B cell (primary cell): ENCODE data around the gene SPHK2. TPM values are rescaled to one million over a fixed set of nuclear protein-coding genes. Genes with fewer than 3 reads are reported as not detected.

Source experiments
- ATAC-seq: fragments of 200-7000 bp; cut with Tn5 transposase; one replicate; pipeline ENCODE4 v1.10.0; 2021; ENCODE audit warnings: low read depth, mild to moderate bottlenecking, moderate number of reproducible peaks, moderate library complexity
- CTCF ChIA-PET: fragments of 350-600 bp; sonication (Branson Sonifier 250); formaldehyde crosslinking; loops from one replicate; lab custom pipeline; 2021; ENCODE audit warnings: antibody characterized with exemption, inconsistent platforms; lab: Charles Lee
- POLR2A ChIA-PET: fragments of 350-600 bp; sonication (Branson Sonifier 250); formaldehyde crosslinking; loops from one replicate; lab custom pipeline; 2021; ENCODE audit warnings: antibody characterized with exemption; lab: Charles Lee
- DNase-seq: peaks from one replicate; pipeline ENCODE4 v3.0.0; 2013
- H2AFZ ChIP-seq: 2 replicates; pipeline ENCODE4 v1.6.1; 2012; ENCODE audit warnings: mild to moderate bottlenecking, low read depth, low read length; ENCODE audit not compliant: insufficient read depth, poor library complexity, severe bottlenecking
- H3K27ac ChIP-seq, 2 donors: 1 replicate in 1 of 2; 2 replicates in 1 of 2; pipeline ENCODE4 v1.5.1; 2012 to 2013; ENCODE audit warnings: low read length in 2 of 2, mild to moderate bottlenecking in 2 of 2, moderate library complexity in 1 of 2
- H3K27me3 ChIP-seq, 4 experiments: fragments of 200-600 bp in 1 of 4; sonication (generic) in 1 of 4; replicated peaks in 1 of 4; 1 replicate in 2 of 4; 2 replicates in 2 of 4; pipeline versions ENCODE4 v1.6.1 to v1.7.0; 2013 to 2016; ENCODE audit warnings: low read length in 3 of 4, mild to moderate bottlenecking in 2 of 4, mixed read lengths in 1 of 4, moderate library complexity in 1 of 4; ENCODE audit not compliant: insufficient read depth in 4 of 4, control insufficient read depth in 3 of 4; ENCODE audit errors: control extremely low read depth in 1 of 4
- H3K36me3 ChIP-seq, 2 experiments: replicated peaks in 1 of 2; 1 replicate in 1 of 2; 2 replicates in 1 of 2; pipeline versions ENCODE4 v1.6.1 to v1.7.1; 2013; ENCODE audit warnings: low read length in 1 of 2; ENCODE audit not compliant: insufficient read depth in 2 of 2, control insufficient read depth in 1 of 2; ENCODE audit errors: control extremely low read depth in 1 of 2, extremely low read depth in 1 of 2
- H3K4me1 ChIP-seq, 2 donors: fragments of 200-600 bp in 1 of 2; sonication (generic) in 1 of 2; 1 replicate in 1 of 2; 2 replicates in 1 of 2; pipeline versions ENCODE4 v1.5.1 to v1.6.1; 2013 to 2017; ENCODE audit warnings: low read length in 2 of 2; ENCODE audit not compliant: control insufficient read depth in 2 of 2, insufficient read depth in 2 of 2
- H3K4me2 ChIP-seq: replicated peaks from 2 replicates; pipeline ENCODE3; 2012; ENCODE audit warnings: mild to moderate bottlenecking, low read depth, low read length; ENCODE audit not compliant: poor library complexity, severe bottlenecking
- H3K4me3 ChIP-seq, 5 experiments: fragments of 200-600 bp in 1 of 5; sonication (generic) in 1 of 5; 1 replicate in 3 of 5; 2 replicates in 2 of 5; pipeline versions ENCODE4 v1.5.1 to v1.7.0; 2011 to 2016; ENCODE audit warnings: low read length in 4 of 5, mild to moderate bottlenecking in 4 of 5, low read depth in 2 of 5, control low read depth in 1 of 5, moderate library complexity in 1 of 5; ENCODE audit not compliant: insufficient read depth in 1 of 5; ENCODE audit errors: control extremely low read depth in 1 of 5, extremely low read depth in 1 of 5
- H3K79me2 ChIP-seq: fragments of 200-600 bp; sonication (generic); one replicate; pipeline ENCODE4 v1.6.0; 2016; ENCODE audit warnings: low read length; ENCODE audit not compliant: control insufficient read depth, insufficient read depth
- H3K9ac ChIP-seq: fragments of 200-600 bp; sonication (generic); 2 replicates; pipeline ENCODE4 v1.6.1; 2017; ENCODE audit warnings: mild to moderate bottlenecking, low read length, moderate library complexity
- H3K9me3 ChIP-seq, 3 donors: one replicate each; pipeline versions ENCODE4 v1.6.1 to v1.7.1; 2013; ENCODE audit warnings: low read length in 2 of 3; ENCODE audit not compliant: control insufficient read depth in 2 of 3, insufficient read depth in 1 of 3; ENCODE audit errors: control extremely low read depth in 1 of 3
- H4K20me1 ChIP-seq: 2 replicates; pipeline ENCODE4 v1.6.0; 2012; ENCODE audit warnings: mild to moderate bottlenecking, low read length; ENCODE audit not compliant: insufficient read depth, control insufficient read depth, poor library complexity, severe bottlenecking
- H3K27ac Mint-ChIP-seq: one replicate; pipeline ENCODE4 v1.8.0; 2021; ENCODE audit warnings: mixed read lengths
- H3K27me3 Mint-ChIP-seq: one replicate; pipeline ENCODE4 v1.8.0; 2021; ENCODE audit warnings: mixed read lengths
- H3K4me1 Mint-ChIP-seq: one replicate; pipeline ENCODE4 v1.8.0; 2021; ENCODE audit warnings: mixed read lengths
- H3K4me3 Mint-ChIP-seq: one replicate; pipeline ENCODE4 v1.8.0; 2021; ENCODE audit warnings: mixed read lengths
- H3K9me3 Mint-ChIP-seq: one replicate; pipeline ENCODE4 v1.8.0; 2022; ENCODE audit warnings: mixed read lengths; ENCODE audit not compliant: insufficient read depth
- EZH2 ChIP-seq: IDR thresholded peaks from 2 replicates; pipeline ENCODE4 v1.6.1; 2012; ENCODE audit warnings: borderline replicate concordance, low read depth, mild to moderate bottlenecking, moderate library complexity, low read length; ENCODE audit not compliant: insufficient read depth, poor library complexity, severe bottlenecking
- WGBS: methylation state at CpG from one replicate; pipeline ENCODE4 v1.1.5; 2013; ENCODE audit warnings: missing lambda C conversion rate; ENCODE audit not compliant: insufficient coverage; 5-methylcytosine and 5-hydroxymethylcytosine counted together
- intact Hi-C: fragments of 100-400 bp; cut with micrococcal nuclease; formaldehyde crosslinking; loops from one replicate; pipeline ENCODE4 v1.10.0; 2022
- polyA plus RNA-seq: library from polyadenylated mRNA; depleted of rRNA; stranded (reverse); fragments of >200 nt; gene quantifications from 2 replicates; pipeline ENCODE4 v1.2.3, GENCODE V29; 2012
- total RNA-seq, 2 donors: library from RNA; stranded (reverse); fragments of 120-200 nt in 1 of 2; gene quantifications; 1 replicate in 1 of 2; 2 replicates in 1 of 2; pipeline versions ENCODE4 v1.2.3 to v1.2.4, GENCODE V29; 2013 to 2022
- TF ChIP-seq, protein P1 (sequence below): fragments of 200-600 bp; IDR thresholded peaks from one replicate; pipeline ENCODE4 v1.8.0; 2022; ENCODE audit warnings: antibody characterized with exemption, mild to moderate bottlenecking

SPHK2 gene
- total and polyA plus RNA-seq, 2 donors (not counting 1 experiment from before 2014, with no cell fraction given), result 17.0 to 47.3 TPM

DNA sequence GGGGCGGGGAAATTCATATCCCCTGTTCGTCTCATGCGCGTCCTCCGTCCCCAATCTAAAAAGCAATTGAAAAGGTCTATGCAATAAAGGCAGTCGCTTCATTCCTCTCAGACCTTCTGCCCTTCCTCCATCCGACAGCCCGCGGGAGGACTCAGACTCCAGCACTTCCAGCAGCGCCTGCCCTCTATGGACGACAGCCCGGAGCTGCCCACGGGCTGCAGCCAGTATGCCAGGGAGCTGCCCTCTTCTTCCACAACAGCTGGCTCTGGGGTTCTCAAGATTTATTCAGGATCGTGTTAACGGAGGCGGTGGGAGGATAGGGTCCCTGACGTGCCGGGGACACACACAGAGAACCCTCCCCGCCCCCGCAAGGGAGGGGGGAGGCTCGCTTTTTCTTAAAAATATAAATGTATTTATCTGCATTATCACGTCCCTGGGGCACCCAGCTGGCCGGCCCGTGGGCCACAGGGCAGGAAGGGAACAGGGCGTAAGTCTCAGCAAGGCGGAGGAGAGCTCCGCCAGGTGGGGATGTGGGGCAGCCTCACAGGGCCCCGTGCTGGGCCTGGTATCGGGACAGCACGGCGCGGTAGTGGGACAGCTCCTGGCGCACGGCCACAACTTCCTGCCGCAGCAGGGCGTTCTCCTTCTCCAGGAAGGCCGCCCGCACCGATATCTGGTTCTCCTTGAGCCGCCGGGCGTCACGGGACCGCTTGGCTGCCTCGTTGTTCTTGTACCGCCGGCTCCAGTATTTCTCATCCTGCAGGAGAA is 11.2 kb downstream of the SPHK2 start:
- peaks cover 0 to 54% of the 10 kb centered on the region in 2 experiments for H3K36me3 ChIP-seq
- H3K79me2 ChIP-seq, result peaks cover 12% of the 10 kb centered on the region
- H3K9ac ChIP-seq, result no peak overlapping the region
- H3K4me1 Mint-ChIP-seq, result peaks cover 32% of the 10 kb centered on the region
- H3K27me3 ChIP-seq, result no peaks in the 10 kb centered on the region
- H2AFZ ChIP-seq, result no peak overlapping the region
- H3K4me3 Mint-ChIP-seq, result no peak overlapping the region
- no peaks in the 10 kb centered on the region for H3K27me3 Mint-ChIP-seq
- DNase-seq (no peak), ATAC-seq (no peak)
- TF ChIP-seq EZH2, result no peak
- TF ChIP-seq, protein P1, sequence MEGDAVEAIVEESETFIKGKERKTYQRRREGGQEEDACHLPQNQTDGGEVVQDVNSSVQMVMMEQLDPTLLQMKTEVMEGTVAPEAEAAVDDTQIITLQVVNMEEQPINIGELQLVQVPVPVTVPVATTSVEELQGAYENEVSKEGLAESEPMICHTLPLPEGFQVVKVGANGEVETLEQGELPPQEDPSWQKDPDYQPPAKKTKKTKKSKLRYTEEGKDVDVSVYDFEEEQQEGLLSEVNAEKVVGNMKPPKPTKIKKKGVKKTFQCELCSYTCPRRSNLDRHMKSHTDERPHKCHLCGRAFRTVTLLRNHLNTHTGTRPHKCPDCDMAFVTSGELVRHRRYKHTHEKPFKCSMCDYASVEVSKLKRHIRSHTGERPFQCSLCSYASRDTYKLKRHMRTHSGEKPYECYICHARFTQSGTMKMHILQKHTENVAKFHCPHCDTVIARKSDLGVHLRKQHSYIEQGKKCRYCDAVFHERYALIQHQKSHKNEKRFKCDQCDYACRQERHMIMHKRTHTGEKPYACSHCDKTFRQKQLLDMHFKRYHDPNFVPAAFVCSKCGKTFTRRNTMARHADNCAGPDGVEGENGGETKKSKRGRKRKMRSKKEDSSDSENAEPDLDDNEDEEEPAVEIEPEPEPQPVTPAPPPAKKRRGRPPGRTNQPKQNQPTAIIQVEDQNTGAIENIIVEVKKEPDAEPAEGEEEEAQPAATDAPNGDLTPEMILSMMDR, result no peak
- WGBS, result 56% methylated on average over 34 of the region's 47 CpGs
- peaks cover 0 to 10% (median 0%) of the 10 kb centered on the region in 3 donors for H3K9me3 ChIP-seq
- H3K4me1 ChIP-seq, result peaks cover 22 to 26% of the 10 kb centered on the region in 2 donors
- H3K4me3 ChIP-seq, result no peak overlapping the region
- H3K4me2 ChIP-seq, result no peak overlapping the region
- no peaks in the 10 kb centered on the region for H3K9me3 Mint-ChIP-seq
- intact Hi-C loops, result loop anchor here (10.0 kb wide), 2 partner anchors 484 to 844 kb away; partner anchors contain the start of genes C19orf73, FLT3LG, LIN7B and PPFIA3
- CTCF ChIA-PET, result interaction anchor here (0.8 to 1.1 kb wide), 3 partner anchors 10 to 211 kb away, joined by 3 read pairs; partner anchors contain the start of genes RPL18 and SPHK2
- H3K27ac Mint-ChIP-seq, result no peak overlapping the region
- peak overlapping the region in 1 of 2 donors; percentile 23 for H3K27ac ChIP-seq
- peaks cover 62% of the 10 kb centered on the region for H4K20me1 ChIP-seq
- POLR2A ChIA-PET, result interaction anchor here (0.5 to 0.6 kb wide), 3 partner anchors 162 to 478 kb away, joined by 3 to 4 read pairs (median 4); no protein-coding TSS in a partner anchor
